Right lobe of liver (tissue), 6 donors: ENCODE measurements around the gene ALDH1A3. TPM values are rescaled to one million over a fixed set of nuclear protein-coding genes. Genes with fewer than 3 reads are reported as not detected.

Experiments used
- ATAC-seq, 4 donors: fragments of 200-7000 bp; cut with Tn5 transposase; one replicate each; pipeline ENCODE4 v1.9.1; 2020; ENCODE audit warnings: mild to moderate bottlenecking in 4 of 4, moderate library complexity in 4 of 4
- DNase-seq, 3 donors: peaks; one replicate each; pipeline ENCODE4 v3.0.0-alpha.2; 2020
- H3K27ac ChIP-seq, 3 donors: fragments of 200-600 bp; one replicate each; pipeline ENCODE4 v1.8.0; 2022
- H3K27me3 ChIP-seq, 2 donors: fragments of 200-600 bp; one replicate each; pipeline ENCODE4 v1.8.0; 2022
- H3K36me3 ChIP-seq, 4 donors: fragments of 200-600 bp; sonication (generic) in 1 of 4; one replicate each; pipeline versions ENCODE4 v1.5.1 to v1.8.0; 2017 to 2022; ENCODE audit warnings: control low read depth in 1 of 4
- H3K4me1 ChIP-seq, 4 donors: fragments of 200-600 bp; sonication (generic) in 1 of 4; one replicate each; pipeline versions ENCODE4 v1.5.1 to v1.8.0; 2017 to 2022; ENCODE audit warnings: control low read depth in 1 of 4
- H3K4me3 ChIP-seq, 3 donors: fragments of 200-600 bp; one replicate each; pipeline ENCODE4 v1.8.0; 2022
- H3K9me3 ChIP-seq, 4 donors: fragments of 200-600 bp; sonication (generic) in 1 of 4; one replicate each; pipeline versions ENCODE4 v1.5.1 to v1.8.0; 2017 to 2022; ENCODE audit warnings: control low read depth in 1 of 4
- CTCF ChIP-seq, 4 donors: fragments of 200-600 bp in 3 of 4; fragments of 450-650 bp in 1 of 4; IDR thresholded peaks; one replicate each; pipeline versions ENCODE4 v1.5.1 to v1.8.0; 2016 to 2022; ENCODE audit warnings: antibody characterized with exemption in 4 of 4, mild to moderate bottlenecking in 2 of 4
- POLR2A ChIP-seq: fragments of 450-650 bp; IDR thresholded peaks from one replicate; pipeline ENCODE4 v1.6.1; 2017; ENCODE audit warnings: antibody characterized with exemption, mild to moderate bottlenecking
- WGBS: methylation state at CpG from one replicate; pipeline ENCODE4 v1.1.6; 2018; ENCODE audit warnings: low coverage, low lambda C conversion rate; ENCODE audit not compliant: insufficient coverage; ENCODE audit errors: missing lambda C conversion rate; 5-methylcytosine and 5-hydroxymethylcytosine counted together
- intact Hi-C, 2 donors: fragments of 100-400 bp; cut with DNase I; formaldehyde crosslinking; loops; one replicate each; pipeline versions ENCODE4 v1.11.2 to v1.14.1; 2022
- total RNA-seq, 6 experiments: library from RNA; depleted of rRNA in 2 of 6; stranded (reverse); fragments of >200 nt in 2 of 6; fragmentation: NEBNext Ultra II Directional in 3 of 6; extraction: Animal tissue kit (Norgen Biotek cat#: 25700) in 3 of 6; gene quantifications; one replicate each; pipeline versions ENCODE4 v1.1.0 to v1.2.4, GENCODE V29; 2016 to 2023
- donor health status: DM: no; HTN: yes; CAD: no.
- donor health status: DM: no; HTN: no; CAD: no.
- donor health status: DM: no; HTN: no; CAD: no.
- donor health status: DM: no; HTN: yes; CAD: no.
- donor health status: DM: no; HTN: yes; CAD: no.

Gene ALDH1A3
- total RNA-seq, 6 experiments from 2014 or later = 1.6 to 7.8 (median 4.2) TPM

- Histone ChIP-seq H3K27me3 (no peaks in the 10 kb centered on the region), H3K4me3 (no peak overlapping the region), H3K27ac (no peak overlapping the region), H3K4me1 (no peaks in the 10 kb centered on the region), H3K9me3 (no peaks in the 10 kb centered on the region), H3K36me3 (no peaks in the 10 kb centered on the region)
- TF ChIP-seq CTCF (IDR thresholded peaks at IDR 0.05) (no peak), POLR2A (no peak)
- intact Hi-C loops = no loop called here
- DNase-seq (no peak), ATAC-seq (no peak)
- 46% methylated on average over 3 of the region's 3 CpGs for WGBS
Measured at GRCh38 chr15:100834731-100835130, 44.9 kb upstream of the ALDH1A3 start.

GRCh38 chr15:100835636-100836035, 44.0 kb upstream of the ALDH1A3 start:
- H3K4me3 ChIP-seq = no peak overlapping the region
- no peaks in the 10 kb centered on the region for H3K36me3 ChIP-seq
- H3K27ac ChIP-seq = no peak overlapping the region
- TF ChIP-seq CTCF (IDR thresholded peaks at IDR 0.05) (no peak), POLR2A (no peak)
- intact Hi-C loops = no loop called here
- no peak for DNase-seq
- no peak for ATAC-seq
- H3K27me3 ChIP-seq = no peaks in the 10 kb centered on the region
- 54% methylated on average over 5 of the region's 5 CpGs for WGBS
- H3K9me3 ChIP-seq = no peaks in the 10 kb centered on the region
- no peaks in the 10 kb centered on the region for H3K4me1 ChIP-seq

GRCh38 chr15:100836501-100836900, 43.1 kb upstream of the ALDH1A3 start:
- Histone ChIP-seq H3K9me3 (no peaks in the 10 kb centered on the region), H3K27ac (no peak overlapping the region), H3K4me1 (no peaks in the 10 kb centered on the region), H3K36me3 (no peaks in the 10 kb centered on the region), H3K27me3 (no peaks in the 10 kb centered on the region), H3K4me3 (no peak overlapping the region)
- intact Hi-C loops = no loop called here
- no peak for TF ChIP-seq CTCF (IDR thresholded peaks at IDR 0.05)
- no peak for TF ChIP-seq POLR2A
- ATAC-seq = no peak
- whole genome bisulfite sequencing = 56% methylated on average over 5 of the region's 5 CpGs
- DNase-seq = no peak

- Histone ChIP-seq H3K9me3 (no peaks in the 10 kb centered on the region), H3K27me3 (no peaks in the 10 kb centered on the region), H3K4me3 (no peak overlapping the region), H3K27ac (no peak overlapping the region), H3K4me1 (no peaks in the 10 kb centered on the region), H3K36me3 (no peaks in the 10 kb centered on the region)
- 65% methylated on average over 3 of the region's 3 CpGs for WGBS
- no peak for TF ChIP-seq POLR2A
- no peak for TF ChIP-seq CTCF (IDR thresholded peaks at IDR 0.05)
- ATAC-seq (no peak), DNase-seq (no peak)
- intact Hi-C loops = no loop called here
Measured at GRCh38 chr15:100841426-100841825, 38.2 kb upstream of the ALDH1A3 start.
